Naive thymus-derived CD8-positive, alpha-beta T cell (primary cell): ENCODE results near the gene INSR. TPM values are rescaled to one million over a fixed set of nuclear protein-coding genes. Genes with fewer than 3 reads are reported as not detected.
"Not testable (repeated sequence)": the region's sequence is repeated elsewhere in the genome, so short reads cannot be mapped to it uniquely, and the experiment has no call there.

ENCODE experiments used
- ATAC-seq, 2 donors: fragments of 150-1000 bp; cut with Tn5 transposase in 1 of 2; sonication (Bioruptor Pico), chemical (Tn5 transposase) in 1 of 2; 1 replicate in 1 of 2; 2 replicates in 1 of 2; pipeline ENCODE4 v1.10.0; 2021; ENCODE audit warnings: mild to moderate bottlenecking in 2 of 2, moderate library complexity in 2 of 2
- POLR2A ChIA-PET: fragments of 350-600 bp; sonication (Branson Sonifier 250); formaldehyde crosslinking; loops from one replicate; lab custom pipeline; 2021; ENCODE audit warnings: antibody characterized with exemption; lab: Charles Lee
- DNase-seq, 10 donors: peaks; one replicate each; pipeline versions ENCODE4 v3.0.0 to v3.0.0-alpha.2; 2020 to 2022
- H3K27ac Mint-ChIP-seq, 10 donors: one replicate each; pipeline ENCODE4 v1.8.0; 2020 to 2022; ENCODE audit warnings: mild to moderate bottlenecking in 10 of 10, mixed read lengths in 10 of 10, moderate library complexity in 4 of 10, inconsistent platforms in 1 of 10
- H3K27me3 Mint-ChIP-seq, 5 donors: one replicate each; pipeline ENCODE4 v1.8.0; 2021 to 2022; ENCODE audit warnings: mixed read lengths in 5 of 5
- H3K36me3 Mint-ChIP-seq, 3 donors: one replicate each; pipeline ENCODE4 v1.8.0; 2020 to 2022; ENCODE audit warnings: mixed read lengths in 3 of 3, mild to moderate bottlenecking in 2 of 3, inconsistent platforms in 1 of 3
- H3K4me1 Mint-ChIP-seq, 4 donors: one replicate each; pipeline ENCODE4 v1.8.0; 2021 to 2022; ENCODE audit warnings: mixed read lengths in 4 of 4
- H3K4me3 Mint-ChIP-seq, 10 donors: one replicate each; pipeline ENCODE4 v1.8.0; 2020 to 2022; ENCODE audit warnings: mild to moderate bottlenecking in 10 of 10, mixed read lengths in 10 of 10, moderate library complexity in 6 of 10, inconsistent platforms in 1 of 10
- H3K9me3 Mint-ChIP-seq, 9 donors: one replicate each; pipeline ENCODE4 v1.8.0; 2020 to 2022; ENCODE audit warnings: mixed read lengths in 9 of 9, mild to moderate bottlenecking in 3 of 9, inconsistent platforms in 1 of 9, moderate library complexity in 1 of 9
- polyA plus RNA-seq, 3 donors: library from polyadenylated mRNA; unstranded; fragments of 300-500 nt; fragmentation: Illumina TruSeq; gene quantifications; one replicate each; pipeline ENCODE4 v1.2.3, GENCODE V29; 2021
- total RNA-seq, 8 experiments: library from RNA in 2 of 8; stranded (reverse) in 2 of 8; gene quantifications; one replicate each; pipeline ENCODE4 v1.2.3 and lab custom pipeline; 2021 to 2026

INSR gene
- total and polyA plus RNA-seq, 5 experiments from 2014 or later, result 0.14 to 1.4 (median 0.45) TPM; not detected in 1

GRCh38 chr19:7227149-7227548 is 67.1 kb downstream of the INSR start:
- H3K27ac Mint-ChIP-seq, H3K9me3 Mint-ChIP-seq, DNase-seq, H3K4me3 Mint-ChIP-seq, ATAC-seq, H3K36me3 Mint-ChIP-seq, POLR2A ChIA-PET: not testable (repeated sequence)
- H3K4me1 Mint-ChIP-seq, result peaks cover 0 to 16% (median 7%) of the 10 kb centered on the region in 4 donors
- peaks cover 0 to 17% (median 7%) of the 10 kb centered on the region in 5 donors for H3K27me3 Mint-ChIP-seq

- DNase-seq (no peak), ATAC-seq (no peak)
- H3K27me3 Mint-ChIP-seq, result peaks cover 0 to 17% (median 7%) of the 10 kb centered on the region in 5 donors
- no peaks in the 10 kb centered on the region for H3K36me3 Mint-ChIP-seq
- H3K27ac Mint-ChIP-seq, result no peak overlapping the region
- H3K4me1 Mint-ChIP-seq, result peaks cover 0 to 16% (median 7%) of the 10 kb centered on the region in 4 donors
- POLR2A ChIA-PET, result no interaction called here
- no peak overlapping the region for H3K4me3 Mint-ChIP-seq
- no peaks in the 10 kb centered on the region for H3K9me3 Mint-ChIP-seq
Measured at GRCh38 chr19:7226739-7227138, 67.5 kb downstream of the INSR start.

GRCh38 chr19:7225741-7226140 is 68.5 kb downstream of the INSR start:
- H3K4me3 Mint-ChIP-seq, result peak overlapping the region in 2 of 10 donors; percentile 24 to 34
- DNase-seq, result peak in 1 of 10 donors; percentile 6
- no peaks in the 10 kb centered on the region for H3K9me3 Mint-ChIP-seq
- no peaks in the 10 kb centered on the region for H3K36me3 Mint-ChIP-seq
- POLR2A ChIA-PET, result no interaction called here
- no peak for ATAC-seq
- H3K27ac Mint-ChIP-seq, result no peak overlapping the region
- H3K4me1 Mint-ChIP-seq, result peaks cover 0 to 16% (median 7%) of the 10 kb centered on the region in 4 donors
- peaks cover 0 to 17% (median 7%) of the 10 kb centered on the region in 5 donors for H3K27me3 Mint-ChIP-seq

GRCh38 chr19:7224995-7225394 is 69.2 kb downstream of the INSR start:
- DNase-seq (no peak), ATAC-seq (no peak)
- Mint-ChIP-seq H3K9me3 (no peaks in the 10 kb centered on the region), H3K27ac (no peak overlapping the region), H3K27me3 (peaks cover 0 to 17% (median 7%) of the 10 kb centered on the region in 5 donors), H3K4me3 (no peak overlapping the region), H3K36me3 (no peaks in the 10 kb centered on the region), H3K4me1 (peaks cover 0 to 16% (median 7%) of the 10 kb centered on the region in 4 donors)
- POLR2A ChIA-PET, result no interaction called here

- Mint-ChIP-seq H3K27ac (no peak overlapping the region), H3K9me3 (no peaks in the 10 kb centered on the region), H3K36me3 (no peaks in the 10 kb centered on the region), H3K4me1 (peaks cover 0 to 16% (median 7%) of the 10 kb centered on the region in 4 donors), H3K27me3 (peaks cover 0 to 17% (median 7%) of the 10 kb centered on the region in 5 donors), H3K4me3 (no peak overlapping the region)
- DNase-seq, result no peak
- ATAC-seq, result no peak
- POLR2A ChIA-PET, result no interaction called here
Measured at GRCh38 chr19:7224209-7224686, 70.0 kb downstream of the INSR start.

- Mint-ChIP-seq H3K36me3 (no peaks in the 10 kb centered on the region), H3K9me3 (no peaks in the 10 kb centered on the region), H3K4me3 (no peak overlapping the region), H3K27me3 (peaks cover 0 to 17% (median 7%) of the 10 kb centered on the region in 5 donors), H3K4me1 (peaks cover 0 to 16% (median 6%) of the 10 kb centered on the region in 4 donors), H3K27ac (no peak overlapping the region)
- ATAC-seq (no peak), DNase-seq (no peak)
- POLR2A ChIA-PET, result no interaction called here
Measured at GRCh38 chr19:7223429-7223828, 70.8 kb downstream of the INSR start.

- no peak for ATAC-seq
- Mint-ChIP-seq H3K36me3 (no peaks in the 10 kb centered on the region), H3K4me3 (no peak overlapping the region), H3K9me3 (peaks cover 0 to 1% (median 0%) of the 10 kb centered on the region in 9 donors), H3K27me3 (no peaks in the 10 kb centered on the region), H3K4me1 (no peaks in the 10 kb centered on the region), H3K27ac (no peak overlapping the region)
- POLR2A ChIA-PET, result no interaction called here
- no peak for DNase-seq
Measured at GRCh38 chr19:7219056-7219455, 75.2 kb downstream of the INSR start.

GRCh38 chr19:7217861-7218260 is 76.4 kb downstream of the INSR start:
- Mint-ChIP-seq H3K27ac (no peak overlapping the region), H3K9me3 (peaks cover 0 to 1% (median 0%) of the 10 kb centered on the region in 9 donors), H3K27me3 (no peaks in the 10 kb centered on the region), H3K36me3 (no peaks in the 10 kb centered on the region), H3K4me3 (no peak overlapping the region), H3K4me1 (peaks cover 0 to 5% (median 0%) of the 10 kb centered on the region in 4 donors)
- DNase-seq (no peak), ATAC-seq (no peak)
- POLR2A ChIA-PET, result no interaction called here

- DNase-seq, result no peak
- POLR2A ChIA-PET, result no interaction called here
- peaks cover 0 to 1% (median 0%) of the 10 kb centered on the region in 9 donors for H3K9me3 Mint-ChIP-seq
- peaks cover 0 to 5% (median 0%) of the 10 kb centered on the region in 4 donors for H3K4me1 Mint-ChIP-seq
- no peaks in the 10 kb centered on the region for H3K36me3 Mint-ChIP-seq
- no peaks in the 10 kb centered on the region for H3K27me3 Mint-ChIP-seq
- H3K4me3 Mint-ChIP-seq, result no peak overlapping the region
- ATAC-seq, result no peak
- no peak overlapping the region for H3K27ac Mint-ChIP-seq
Measured at GRCh38 chr19:7216373-7216902, 77.8 kb downstream of the INSR start.

- H3K9me3 Mint-ChIP-seq, result peaks cover 0 to 1% (median 0%) of the 10 kb centered on the region in 9 donors
- no peak overlapping the region for H3K4me3 Mint-ChIP-seq
- H3K27ac Mint-ChIP-seq, result no peak overlapping the region
- POLR2A ChIA-PET, result no interaction called here
- H3K27me3 Mint-ChIP-seq, result no peaks in the 10 kb centered on the region
- ATAC-seq (no peak), DNase-seq (no peak)
- H3K36me3 Mint-ChIP-seq, result no peaks in the 10 kb centered on the region
- H3K4me1 Mint-ChIP-seq, result peaks cover 0 to 5% (median 0%) of the 10 kb centered on the region in 4 donors
Measured at GRCh38 chr19:7215176-7215575, 79.0 kb downstream of the INSR start.

GRCh38 chr19:7214324-7215089 is 79.7 kb downstream of the INSR start:
- Mint-ChIP-seq H3K36me3 (no peaks in the 10 kb centered on the region), H3K27me3 (no peaks in the 10 kb centered on the region), H3K27ac (no peak overlapping the region), H3K4me1 (peaks cover 0 to 5% (median 2%) of the 10 kb centered on the region in 4 donors), H3K9me3 (peaks cover 0 to 1% (median 0%) of the 10 kb centered on the region in 9 donors), H3K4me3 (no peak overlapping the region)
- no peak for ATAC-seq
- no peak for DNase-seq
- POLR2A ChIA-PET, result no interaction called here

GRCh38 chr19:7213628-7214323 is 80.4 kb downstream of the INSR start:
- Mint-ChIP-seq H3K9me3 (peaks cover 0 to 1% (median 0%) of the 10 kb centered on the region in 9 donors), H3K27ac (peak overlapping the region in 1 of 10 donors; percentile 32), H3K4me3 (no peak overlapping the region), H3K27me3 (no peaks in the 10 kb centered on the region), H3K4me1 (peaks cover 0 to 8% (median 2%) of the 10 kb centered on the region in 4 donors), H3K36me3 (no peaks in the 10 kb centered on the region)
- no peak for DNase-seq
- no peak for ATAC-seq
- POLR2A ChIA-PET, result no interaction called here
